Neural cell (in vitro differentiated cells): Measurements from ENCODE around the gene ADRM1. TPM values are rescaled to one million over a fixed set of nuclear protein-coding genes. Genes with fewer than 3 reads are reported as not detected.

Source experiments
- H2AFZ ChIP-seq: fragments of 200-600, 300-800 bp; sonication (generic), shearing (Covaris generic); 2 replicates; pipeline ENCODE4 v1.6.0; 2014; ENCODE audit warnings: low read depth, mild to moderate bottlenecking, antibody characterized with exemption, low read length, moderate library complexity
- H3F3A ChIP-seq: fragments of 200-600 bp; shearing (Covaris generic); 2 replicates; pipeline ENCODE4 v1.6.1; 2016; ENCODE audit warnings: mild to moderate bottlenecking, moderate library complexity, mixed read lengths, antibody characterized with exemption, low read length; ENCODE audit not compliant: insufficient read depth, poor library complexity, severe bottlenecking
- H3K27ac ChIP-seq: fragments of 200-600, 300-800 bp; sonication (generic), shearing (Covaris generic); 2 replicates; pipeline ENCODE4 v1.5.1; 2014; ENCODE audit warnings: mild to moderate bottlenecking, low read length, moderate library complexity
- H3K27me3 ChIP-seq: fragments of 300-800, 200-600 bp; sonication (generic), shearing (Covaris generic); 2 replicates; pipeline ENCODE4 v1.6.0; 2014; ENCODE audit warnings: mild to moderate bottlenecking, low read depth, low read length, moderate library complexity; ENCODE audit not compliant: insufficient read depth
- H3K36me3 ChIP-seq: fragments of 300-800, 200-600 bp; sonication (generic), shearing (Covaris generic); 2 replicates; pipeline ENCODE4 v1.5.1; 2014; ENCODE audit warnings: mild to moderate bottlenecking, antibody characterized with exemption, low read length, moderate library complexity; ENCODE audit not compliant: insufficient read depth
- H3K4me2 ChIP-seq: fragments of 300-800, 200-600 bp; sonication (generic), shearing (Covaris generic); 2 replicates; pipeline ENCODE4 v1.6.0; 2014; ENCODE audit warnings: mild to moderate bottlenecking, low read length
- H3K4me3 ChIP-seq: fragments of 300-800, 200-600 bp; sonication (generic), shearing (Covaris generic); 2 replicates; pipeline ENCODE4 v1.5.1; 2014; ENCODE audit warnings: mild to moderate bottlenecking, low read length, moderate library complexity
- H3K79me2 ChIP-seq: fragments of 200-600 bp; shearing (Covaris generic); replicated peaks from 2 replicates; pipeline ENCODE4 v1.6.0; 2014; ENCODE audit warnings: mild to moderate bottlenecking, low read length, moderate library complexity; ENCODE audit not compliant: insufficient read depth
- H3K9ac ChIP-seq: fragments of 300-800, 200-600 bp; sonication (generic), shearing (Covaris generic); 2 replicates; pipeline ENCODE4 v1.6.1; 2016; ENCODE audit warnings: mild to moderate bottlenecking, low read length, mixed read lengths
- H3K9me2 ChIP-seq: fragments of 200-600 bp; shearing (Covaris generic); 2 replicates; pipeline ENCODE4 v1.6.1; 2016; ENCODE audit warnings: mild to moderate bottlenecking, low read length, mixed read lengths; ENCODE audit not compliant: insufficient read depth
- H3K9me3 ChIP-seq: fragments of 200-600, 300-800 bp; sonication (generic), shearing (Covaris generic); 2 replicates; pipeline ENCODE4 v1.6.1; 2016; ENCODE audit warnings: mild to moderate bottlenecking, mixed run types, low read length, moderate library complexity, mixed read lengths
- H4K20me1 ChIP-seq: fragments of 200-600 bp; shearing (Covaris generic); 2 replicates; pipeline ENCODE4 v1.6.1; 2016; ENCODE audit warnings: mild to moderate bottlenecking, mixed run types; ENCODE audit not compliant: insufficient read depth
- EP300 ChIP-seq: fragments of 450-650 bp; conservative IDR thresholded peaks from 2 replicates; pipeline ENCODE4 v1.6.1; 2014; ENCODE audit warnings: antibody characterized with exemption, mild to moderate bottlenecking, moderate library complexity; ENCODE audit not compliant: poor library complexity, severe bottlenecking
- EZH2 ChIP-seq: fragments of 200-600, 300-800 bp; shearing (Covaris generic), sonication (generic); IDR thresholded peaks from 2 replicates; pipeline ENCODE4 v1.6.1; 2014; ENCODE audit warnings: antibody characterized with exemption, low read length, borderline replicate concordance, mild to moderate bottlenecking; ENCODE audit not compliant: insufficient read depth, poor library complexity, severe bottlenecking
- MXI1 ChIP-seq: fragments of 450-650 bp; conservative IDR thresholded peaks from 2 replicates; pipeline ENCODE4 v1.6.1; 2014; ENCODE audit warnings: antibody characterized with exemption, mild to moderate bottlenecking; ENCODE audit not compliant: poor library complexity, severe bottlenecking
- POLR2AphosphoS5 ChIP-seq: IDR thresholded peaks from 2 replicates; pipeline ENCODE4 v1.6.1; 2012
- RAD21 ChIP-seq: fragments of 450-650 bp; conservative IDR thresholded peaks from 2 replicates; pipeline ENCODE4 v1.6.1; 2014; ENCODE audit warnings: antibody characterized with exemption, mild to moderate bottlenecking, moderate library complexity
- REST ChIP-seq: IDR thresholded peaks from 2 replicates; pipeline ENCODE4 v1.6.1; 2012; ENCODE audit warnings: borderline replicate concordance
- SMC3 ChIP-seq: fragments of 450-650 bp; conservative IDR thresholded peaks from 2 replicates; pipeline ENCODE4 v1.6.1; 2014; ENCODE audit warnings: antibody characterized with exemption, mild to moderate bottlenecking, moderate library complexity; ENCODE audit not compliant: poor library complexity
- TAF1 ChIP-seq: IDR thresholded peaks from 2 replicates; pipeline ENCODE4 v1.6.1; 2012; ENCODE audit warnings: low read depth
- polyA plus RNA-seq: library from polyadenylated mRNA; depleted of rRNA; stranded (reverse); fragments of >200 nt; gene quantifications from 2 replicates; pipeline ENCODE4 v1.2.3, GENCODE V29; 2014
- TF ChIP-seq, protein P1 (sequence below): fragments of 450-650 bp; IDR thresholded peaks from 2 replicates; pipeline ENCODE4 v1.5.1; 2014; ENCODE audit warnings: antibody characterized with exemption, mild to moderate bottlenecking, moderate library complexity; ENCODE audit not compliant: poor library complexity, severe bottlenecking

Gene ADRM1
- polyA plus RNA-seq, 1 donor from 2014 or later = 111 TPM

DNA sequence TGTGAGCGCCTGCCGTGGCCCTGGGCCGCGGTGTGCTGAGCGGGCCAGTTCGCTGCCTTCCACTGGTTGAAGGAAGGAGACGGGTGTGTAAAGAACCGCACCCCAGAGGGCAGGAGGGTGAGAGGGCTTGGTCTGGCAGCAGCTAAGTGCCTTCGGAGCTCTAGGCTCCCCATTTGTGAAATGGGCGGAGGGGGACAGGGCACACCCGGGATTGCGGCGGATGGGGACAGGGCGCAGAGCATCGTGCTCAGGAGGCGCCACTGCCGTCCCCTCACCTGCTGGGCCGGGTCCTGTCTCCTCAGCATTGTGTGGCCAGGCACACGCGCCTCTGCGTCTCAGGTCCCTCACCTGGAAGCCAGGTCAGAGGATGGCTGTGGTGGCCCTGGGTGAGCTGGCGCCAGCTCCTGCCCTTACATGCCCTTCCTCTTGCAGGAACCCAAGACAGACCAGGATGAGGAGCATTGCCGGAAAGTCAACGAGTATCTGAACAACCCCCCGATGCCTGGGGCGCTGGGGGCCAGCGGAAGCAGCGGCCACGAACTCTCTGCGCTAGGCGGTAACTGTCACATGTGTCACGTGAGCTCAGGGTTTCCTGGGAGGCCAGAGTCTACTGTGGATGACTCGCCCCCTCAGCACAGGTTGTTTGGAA lies 3.1 kb downstream of the ADRM1 start:
- no peak overlapping the region for H3K4me2 ChIP-seq
- H3K27ac ChIP-seq = no peak overlapping the region
- no peaks in the 10 kb centered on the region for H3K36me3 ChIP-seq
- H3K9me2 ChIP-seq = no peaks in the 10 kb centered on the region
- no peaks in the 10 kb centered on the region for H3K27me3 ChIP-seq
- no peaks in the 10 kb centered on the region for H3F3A ChIP-seq
- no peaks in the 10 kb centered on the region for H3K9me3 ChIP-seq
- H4K20me1 ChIP-seq = peaks cover 9% of the 10 kb centered on the region
- TF ChIP-seq EZH2 = no peak
- TF ChIP-seq, protein P1, sequence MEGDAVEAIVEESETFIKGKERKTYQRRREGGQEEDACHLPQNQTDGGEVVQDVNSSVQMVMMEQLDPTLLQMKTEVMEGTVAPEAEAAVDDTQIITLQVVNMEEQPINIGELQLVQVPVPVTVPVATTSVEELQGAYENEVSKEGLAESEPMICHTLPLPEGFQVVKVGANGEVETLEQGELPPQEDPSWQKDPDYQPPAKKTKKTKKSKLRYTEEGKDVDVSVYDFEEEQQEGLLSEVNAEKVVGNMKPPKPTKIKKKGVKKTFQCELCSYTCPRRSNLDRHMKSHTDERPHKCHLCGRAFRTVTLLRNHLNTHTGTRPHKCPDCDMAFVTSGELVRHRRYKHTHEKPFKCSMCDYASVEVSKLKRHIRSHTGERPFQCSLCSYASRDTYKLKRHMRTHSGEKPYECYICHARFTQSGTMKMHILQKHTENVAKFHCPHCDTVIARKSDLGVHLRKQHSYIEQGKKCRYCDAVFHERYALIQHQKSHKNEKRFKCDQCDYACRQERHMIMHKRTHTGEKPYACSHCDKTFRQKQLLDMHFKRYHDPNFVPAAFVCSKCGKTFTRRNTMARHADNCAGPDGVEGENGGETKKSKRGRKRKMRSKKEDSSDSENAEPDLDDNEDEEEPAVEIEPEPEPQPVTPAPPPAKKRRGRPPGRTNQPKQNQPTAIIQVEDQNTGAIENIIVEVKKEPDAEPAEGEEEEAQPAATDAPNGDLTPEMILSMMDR = no peak
- H3K79me2 ChIP-seq = peaks cover 14% of the 10 kb centered on the region
- H3K9ac ChIP-seq = no peak overlapping the region
- H2AFZ ChIP-seq = no peak overlapping the region
- H3K4me3 ChIP-seq = no peak overlapping the region

- no peak overlapping the region for H2AFZ ChIP-seq
- H4K20me1 ChIP-seq = peaks cover 9% of the 10 kb centered on the region
- no peaks in the 10 kb centered on the region for H3K9me3 ChIP-seq
- no peaks in the 10 kb centered on the region for H3K27me3 ChIP-seq
- no peak overlapping the region for H3K4me3 ChIP-seq
- H3K9me2 ChIP-seq = no peaks in the 10 kb centered on the region
- H3K79me2 ChIP-seq = peaks cover 14% of the 10 kb centered on the region
- H3F3A ChIP-seq = no peaks in the 10 kb centered on the region
- no peaks in the 10 kb centered on the region for H3K36me3 ChIP-seq
- TF ChIP-seq EP300 = no peak
- no peak for TF ChIP-seq REST
- no peak for TF ChIP-seq TAF1
- TF ChIP-seq POLR2AphosphoS5 = no peak
- no peak for TF ChIP-seq MXI1
- no peak for TF ChIP-seq RAD21
- TF ChIP-seq, protein P1 = no peak
- TF ChIP-seq SMC3 = no peak
- no peak for TF ChIP-seq EZH2
- H3K4me2 ChIP-seq = no peak overlapping the region
- H3K27ac ChIP-seq = no peak overlapping the region
- no peak overlapping the region for H3K9ac ChIP-seq
These were observed 3.8 kb downstream of the ADRM1 start for GRCh38 chr20:62306414-62307187.
